GM23248 (cell line): Measurements from ENCODE around the gene SRSF5. TPM values are rescaled to one million over a fixed set of nuclear protein-coding genes. Genes with fewer than 3 reads are reported as not detected.

Experiments used
- DNase-seq: peaks from one replicate; pipeline ENCODE4 v3.0.0-alpha.2; 2015
- H2AFZ ChIP-seq: fragments of 200-600 bp; sonication (generic); 2 replicates; pipeline ENCODE4 v1.6.1; 2016; ENCODE audit warnings: antibody characterized with exemption
- H3F3A ChIP-seq: fragments of 200-600 bp; sonication (generic); 2 replicates; pipeline ENCODE4 v1.6.1; 2016; ENCODE audit warnings: mild to moderate bottlenecking, antibody characterized with exemption, mixed run types; ENCODE audit not compliant: insufficient read depth
- H3K27ac ChIP-seq: fragments of 200-600 bp; sonication (generic); 2 replicates; pipeline ENCODE4 v1.5.1; 2016; ENCODE audit warnings: mild to moderate bottlenecking
- H3K27me3 ChIP-seq: fragments of 200-600 bp; sonication (generic); replicated peaks from 2 replicates; pipeline ENCODE4 v1.6.1; 2016; ENCODE audit warnings: mild to moderate bottlenecking; ENCODE audit not compliant: insufficient read depth
- H3K36me3 ChIP-seq: fragments of 200-600 bp; sonication (generic); 2 replicates; pipeline ENCODE4 v1.6.1; 2016; ENCODE audit warnings: low read depth, mild to moderate bottlenecking
- H3K4me1 ChIP-seq: fragments of 200-600 bp; sonication (generic); 2 replicates; pipeline ENCODE4 v1.6.1; 2016; ENCODE audit warnings: mild to moderate bottlenecking; ENCODE audit not compliant: insufficient read depth
- H3K4me2 ChIP-seq: fragments of 200-600 bp; sonication (generic); one replicate; pipeline ENCODE4 v1.6.1; 2016; ENCODE audit warnings: mild to moderate bottlenecking; ENCODE audit not compliant: unreplicated experiment
- H3K4me3 ChIP-seq: fragments of 200-600 bp; sonication (generic); 2 replicates; pipeline ENCODE4 v1.5.1; 2016; ENCODE audit warnings: mild to moderate bottlenecking
- H3K79me2 ChIP-seq: fragments of 200-600 bp; sonication (generic); 2 replicates; pipeline ENCODE4 v1.6.1; 2016; ENCODE audit warnings: mild to moderate bottlenecking; ENCODE audit not compliant: insufficient read depth
- H3K9ac ChIP-seq: fragments of 200-600 bp; sonication (generic); 2 replicates; pipeline ENCODE4 v1.6.1; 2016; ENCODE audit warnings: mild to moderate bottlenecking
- H3K9me2 ChIP-seq: fragments of 200-600 bp; sonication (generic); 2 replicates; pipeline ENCODE4 v1.6.1; 2016; ENCODE audit warnings: mixed run types, mild to moderate bottlenecking, moderate library complexity; ENCODE audit not compliant: insufficient read depth
- H3K9me3 ChIP-seq: fragments of 200-600 bp; sonication (generic); one replicate; pipeline ENCODE4 v1.6.1; 2017; ENCODE audit warnings: low read depth
- H4K20me1 ChIP-seq: fragments of 200-600 bp; sonication (generic); 2 replicates; pipeline ENCODE4 v1.6.0; 2016; ENCODE audit not compliant: insufficient read depth
- EZH2 ChIP-seq: fragments of 200-600 bp; sonication (generic); IDR thresholded peaks from 2 replicates; pipeline ENCODE4 v1.6.1; 2018; ENCODE audit warnings: antibody characterized with exemption, mild to moderate bottlenecking; ENCODE audit not compliant: insufficient read depth, poor library complexity, severe bottlenecking
- EZH2phosphoT487 ChIP-seq: fragments of 200-600 bp; sonication (generic); IDR thresholded peaks from 2 replicates; pipeline ENCODE4 v1.6.1; 2018; ENCODE audit warnings: antibody characterized with exemption, moderate library complexity, mild to moderate bottlenecking, low read depth; ENCODE audit not compliant: insufficient read depth
- WGBS, 2 experiments: methylation state at CpG; one replicate each; pipeline ENCODE4 v1.1.6; 2015 to 2017; ENCODE audit warnings: low lambda C conversion rate in 2 of 2, low coverage in 1 of 2; ENCODE audit errors: missing lambda C conversion rate in 2 of 2; 5-methylcytosine and 5-hydroxymethylcytosine counted together
- in situ Hi-C: fragments of 300-500 bp; cut with MboI; formaldehyde crosslinking; loops from 2 replicates; pipeline ENCODE4 v1.15.0; 2020
- polyA plus RNA-seq: library from polyadenylated mRNA; unstranded; fragments of >200 nt; fragmentation: Nextera tagmentation; extraction: Ambion mirVana; gene quantifications from 2 replicates; pipeline ENCODE4 v1.2.1, GENCODE V29; 2016
- total RNA-seq: library from RNA; depleted of rRNA; stranded (reverse); fragments of >200 nt; shearing (Covaris generic); gene quantifications from 2 replicates; pipeline ENCODE4 v1.2.3, GENCODE V29; 2014

The SRSF5 gene
- total and polyA plus RNA-seq, 2 experiments from 2014 or later: 125 to 227 TPM

DNA sequence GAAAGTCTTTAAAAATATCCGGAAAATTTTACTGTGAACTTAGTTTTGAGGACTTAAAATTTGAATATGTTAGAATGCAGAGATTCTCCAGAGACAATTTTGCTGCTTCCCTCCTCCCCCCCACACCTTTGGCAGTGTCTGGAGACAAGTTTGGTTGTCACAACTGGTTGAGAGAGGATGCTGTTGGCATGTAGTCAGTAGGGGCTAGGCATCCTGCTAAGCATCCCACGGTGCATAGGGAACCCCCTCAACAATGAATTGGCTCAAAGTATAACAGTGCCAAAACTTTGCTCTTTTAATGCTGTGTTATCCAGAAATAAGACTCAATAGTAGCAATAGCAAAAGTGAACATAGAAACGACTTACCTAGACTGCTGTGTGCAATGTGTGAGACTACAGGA is 3.6 kb downstream of the SRSF5 start:
- H3K9ac ChIP-seq: no peak overlapping the region

DNA sequence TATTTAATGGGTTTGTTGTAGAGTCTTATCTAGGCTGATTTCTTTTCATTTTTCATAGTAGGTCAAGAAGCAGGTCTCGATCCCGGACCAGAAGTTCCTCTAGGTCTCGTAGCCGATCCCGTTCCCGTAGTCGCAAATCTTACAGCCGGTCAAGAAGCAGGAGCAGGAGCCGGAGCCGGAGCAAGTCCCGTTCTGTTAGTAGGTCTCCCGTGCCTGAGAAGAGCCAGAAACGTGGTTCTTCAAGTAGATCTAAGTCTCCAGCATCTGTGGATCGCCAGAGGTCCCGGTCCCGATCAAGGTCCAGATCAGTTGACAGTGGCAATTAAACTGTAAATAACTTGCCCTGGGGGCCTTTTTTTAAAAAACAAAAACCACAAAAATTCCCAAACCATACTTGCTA is 4.2 kb downstream of the SRSF5 start:
- H3K27me3 ChIP-seq: no peaks in the 10 kb centered on the region
- H4K20me1 ChIP-seq: peaks cover 22% of the 10 kb centered on the region; the same call in 1 of the 2 replicates
- H3K27ac ChIP-seq: no peak overlapping the region
- no peak overlapping the region for H3K4me3 ChIP-seq
- H3K9me3 ChIP-seq: no peaks in the 10 kb centered on the region
- WGBS, 2 experiments: 94 to 96% methylated on average over 16 of the region's 16 CpGs
- H3K36me3 ChIP-seq: peaks cover 76% of the 10 kb centered on the region
- in situ Hi-C loops: no loop called here
- no peaks in the 10 kb centered on the region for H3K9me2 ChIP-seq
- H3K4me1 ChIP-seq: peaks cover 24% of the 10 kb centered on the region
- H3K4me2 ChIP-seq: no peak overlapping the region
- TF ChIP-seq EZH2phosphoT487: no peak
- no peak for TF ChIP-seq EZH2
- no peak overlapping the region for H2AFZ ChIP-seq
- no peak for DNase-seq
- peaks cover 84% of the 10 kb centered on the region for H3K79me2 ChIP-seq
- H3F3A ChIP-seq: peaks cover 70% of the 10 kb centered on the region
- 0 out of 2 replicates have a peak overlapping the region, but pooled peaks have one; percentile 2 for H3K9ac ChIP-seq

More for the DNA sequence above, 3.6 kb downstream of the SRSF5 start:
- Histone ChIP-seq H4K20me1 (peaks cover 22% of the 10 kb centered on the region; the same call in 1 of the 2 replicates), H3K9me3 (no peaks in the 10 kb centered on the region), H3K9me2 (no peaks in the 10 kb centered on the region), H3F3A (peaks cover 64% of the 10 kb centered on the region), H3K4me2 (no peak overlapping the region), H3K79me2 (peaks cover 79% of the 10 kb centered on the region), H3K27me3 (no peaks in the 10 kb centered on the region), H3K4me3 (no peak overlapping the region), H2AFZ (no peak overlapping the region), H3K4me1 (peaks cover 25% of the 10 kb centered on the region), H3K27ac (no peak overlapping the region), H3K36me3 (peaks cover 71% of the 10 kb centered on the region)
- TF ChIP-seq EZH2 (no peak), EZH2phosphoT487 (no peak)
- DNase-seq: no peak
- in situ Hi-C loops: no loop called here
- WGBS, 2 experiments: 97 to 99% methylated on average over 3 of the region's 3 CpGs

DNA sequence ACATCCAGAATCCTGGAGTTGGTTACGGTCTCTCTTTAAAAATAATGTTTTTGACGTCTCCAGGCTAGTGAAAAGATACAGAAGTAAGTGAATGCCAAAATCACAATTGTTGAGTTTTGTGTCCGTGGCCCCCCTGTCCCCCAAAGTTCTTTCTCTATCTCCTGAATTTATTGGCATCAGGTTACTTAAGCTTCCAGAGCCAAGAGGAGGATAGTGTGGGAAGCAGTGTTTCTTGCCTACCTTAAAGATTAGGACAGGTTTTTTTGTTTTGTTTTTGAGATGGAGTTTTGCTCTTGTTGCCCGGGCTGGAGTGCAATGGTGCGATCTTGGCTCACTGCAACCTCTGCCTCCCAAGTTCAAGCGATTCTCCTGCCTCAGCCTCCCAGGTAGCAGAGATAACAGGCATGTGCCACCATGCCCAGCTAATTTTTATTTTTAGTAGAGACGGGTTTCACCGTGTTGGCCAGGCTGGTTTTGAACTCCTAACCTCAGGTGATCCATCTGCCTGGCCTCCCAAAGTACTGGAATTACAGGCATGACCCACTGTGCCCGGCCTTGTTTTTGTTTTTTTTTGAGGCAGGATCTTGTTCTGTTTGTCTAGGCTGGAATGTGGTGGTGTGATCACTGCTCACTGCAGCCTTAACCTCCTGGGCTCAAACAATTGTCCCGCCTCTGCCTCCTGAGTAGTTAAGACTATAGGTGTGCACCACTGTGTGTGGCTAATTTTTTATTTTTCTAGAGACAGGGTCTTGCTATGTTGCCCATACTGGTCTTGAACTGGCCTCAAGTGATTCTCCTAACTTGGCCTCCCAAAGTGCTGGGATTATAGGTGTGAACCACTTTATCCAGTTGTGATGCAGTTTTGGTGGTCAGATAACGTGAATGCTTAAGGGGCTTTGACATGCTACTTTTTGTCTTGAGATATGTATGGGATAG is 5.4 kb downstream of the SRSF5 start:
- H3K9ac ChIP-seq: no peak overlapping the region
- in situ Hi-C loops: no loop called here
- WGBS, 2 experiments: 94 to 95% methylated on average over 11 of the region's 11 CpGs
- H3K9me3 ChIP-seq: no peaks in the 10 kb centered on the region
- peaks cover 22% of the 10 kb centered on the region; the same call in 1 of the 2 replicates for H4K20me1 ChIP-seq
- H3K9me2 ChIP-seq: no peaks in the 10 kb centered on the region
- TF ChIP-seq EZH2phosphoT487: no peak
- TF ChIP-seq EZH2: no peak
- H3K36me3 ChIP-seq: peaks cover 85% of the 10 kb centered on the region
- H3K79me2 ChIP-seq: peaks cover 86% of the 10 kb centered on the region
- no peak overlapping the region for H3K4me3 ChIP-seq
- no peak overlapping the region for H3K4me2 ChIP-seq
- H2AFZ ChIP-seq: no peak overlapping the region
- no peaks in the 10 kb centered on the region for H3K27me3 ChIP-seq
- peaks cover 19% of the 10 kb centered on the region for H3K4me1 ChIP-seq
- no peak overlapping the region for H3K27ac ChIP-seq
- no peak for DNase-seq
- H3F3A ChIP-seq: peaks cover 70% of the 10 kb centered on the region

DNA sequence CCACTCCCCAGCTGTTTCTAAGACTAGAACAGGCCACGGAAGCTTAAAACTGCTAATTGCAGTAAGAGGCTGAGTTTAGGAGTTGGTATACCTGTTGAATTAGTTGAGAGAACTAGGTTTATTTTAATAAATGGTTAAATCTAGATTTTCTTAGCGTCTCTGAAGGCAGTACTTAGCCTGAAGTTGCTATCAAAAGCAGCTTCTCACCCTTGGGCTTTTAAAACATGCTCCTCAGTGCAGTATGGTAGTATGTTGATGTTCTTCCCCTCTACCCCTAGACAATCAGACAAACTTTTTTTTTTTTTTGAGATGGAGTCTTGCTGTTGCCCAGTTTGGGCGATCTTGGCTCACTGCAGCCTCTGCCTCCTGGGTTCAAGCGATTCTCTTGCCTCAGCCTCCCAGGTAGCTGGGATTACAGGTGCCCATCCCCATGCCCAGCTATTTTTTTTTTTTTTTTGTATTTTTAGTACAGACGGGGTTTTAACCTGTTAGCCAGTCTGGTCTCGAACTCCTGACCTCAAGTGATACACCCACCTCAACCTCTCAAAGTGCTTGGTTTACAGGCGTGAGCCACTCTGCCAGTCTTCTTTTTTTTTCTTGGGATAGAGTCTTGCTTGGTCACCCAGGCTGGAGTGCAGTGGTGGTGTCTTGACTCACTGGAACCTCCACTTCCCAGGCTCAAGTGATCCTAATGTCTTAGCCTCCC is 6.8 kb downstream of the SRSF5 start:
- H3K9me3 ChIP-seq: no peaks in the 10 kb centered on the region
- no peak overlapping the region for H2AFZ ChIP-seq
- peaks cover 73% of the 10 kb centered on the region for H3K79me2 ChIP-seq
- in situ Hi-C loops: no loop called here
- peaks cover 15% of the 10 kb centered on the region for H3K4me1 ChIP-seq
- H3K36me3 ChIP-seq: peaks cover 82% of the 10 kb centered on the region
- H3K9me2 ChIP-seq: no peaks in the 10 kb centered on the region
- no peak overlapping the region for H3K4me2 ChIP-seq
- no peaks in the 10 kb centered on the region for H3K27me3 ChIP-seq
- WGBS, 2 experiments: 91 to 95% methylated on average over 7 of the region's 7 CpGs
- TF ChIP-seq EZH2phosphoT487 (no peak), EZH2 (no peak)
- no peak for DNase-seq
- no peak overlapping the region for H3K4me3 ChIP-seq
- no peak overlapping the region for H3K9ac ChIP-seq
- H3K27ac ChIP-seq: no peak overlapping the region
- peaks cover 73% of the 10 kb centered on the region for H3F3A ChIP-seq
- H4K20me1 ChIP-seq: peaks cover 18% of the 10 kb centered on the region; the same call in 1 of the 2 replicates
